ENCODE measurements around the gene PEAK1. TPM values are rescaled to one million over a fixed set of nuclear protein-coding genes. Genes with fewer than 3 reads are reported as not detected.
"Not testable (repeated sequence)": the region's sequence is repeated elsewhere in the genome, so short reads cannot be mapped to it uniquely, and the experiment has no call there.

The PEAK1 gene
- total RNA-seq, 1 donor from 2014 or later, result 69.3 TPM

- no peak for DNase-seq
Observed at GRCh38 chr15:77295446-77295845, 124.5 kb downstream of the PEAK1 start.

GRCh38 chr15:77292969-77293558 is 126.8 kb downstream of the PEAK1 start:
- no peak for DNase-seq

- no peak for DNase-seq
Observed at GRCh38 chr15:77291107-77291506, 128.8 kb downstream of the PEAK1 start.

- no peak for DNase-seq
Observed at GRCh38 chr15:77287385-77287784, 132.5 kb downstream of the PEAK1 start.

GRCh38 chr15:77285057-77285997 is 134.6 kb downstream of the PEAK1 start:
- no peak for DNase-seq

GRCh38 chr15:77282333-77282732 is 137.6 kb downstream of the PEAK1 start:
- DNase-seq, result peak; percentile 59

- DNase-seq, result no peak
Observed at GRCh38 chr15:77276943-77277342, 143.0 kb downstream of the PEAK1 start.

- no peak for DNase-seq
Observed at GRCh38 chr15:77276096-77276495, 143.8 kb downstream of the PEAK1 start.

- DNase-seq, result not testable (repeated sequence)
Observed at GRCh38 chr15:77273136-77273535, 146.8 kb downstream of the PEAK1 start.

GRCh38 chr15:77266708-77267386 is 153.1 kb downstream of the PEAK1 start:
- no peak for DNase-seq

- DNase-seq, result no peak
Observed at GRCh38 chr15:77255385-77255784, 164.5 kb downstream of the PEAK1 start.

- peak; percentile 10 for DNase-seq
Observed at GRCh38 chr15:77251662-77252061, 168.2 kb downstream of the PEAK1 start.

- no peak for DNase-seq
Observed at GRCh38 chr15:77247116-77247515, 172.8 kb downstream of the PEAK1 start.

GRCh38 chr15:77243716-77244401 is 176.0 kb downstream of the PEAK1 start:
- no peak for DNase-seq

GRCh38 chr15:77243135-77243534 is 176.8 kb downstream of the PEAK1 start:
- peak; percentile 22 for DNase-seq

- DNase-seq, result no peak
Observed at GRCh38 chr15:77239882-77240608, 179.9 kb downstream of the PEAK1 start.

GRCh38 chr15:77235566-77235965 is 184.3 kb downstream of the PEAK1 start:
- no peak for DNase-seq

- no peak for DNase-seq
Observed at GRCh38 chr15:77228828-77229227, 191.1 kb downstream of the PEAK1 start.

GRCh38 chr15:77226652-77227051 is 193.3 kb downstream of the PEAK1 start:
- peak; percentile 19 for DNase-seq

- DNase-seq, result no peak
Observed at GRCh38 chr15:77225646-77226045, 194.3 kb downstream of the PEAK1 start.

- DNase-seq, result peak; percentile 12
Observed at GRCh38 chr15:77225088-77225487, 194.8 kb downstream of the PEAK1 start.

GRCh38 chr15:77224352-77224751 is 195.6 kb downstream of the PEAK1 start:
- DNase-seq, result peak; percentile 66

All from dermis blood vessel endothelial cell (primary cell).